ENCODE results near the gene AURKAIP1. TPM values are rescaled to one million over a fixed set of nuclear protein-coding genes. Genes with fewer than 3 reads are reported as not detected.

AURKAIP1 gene
- total and polyA plus RNA-seq, 9 donors = 6.0 to 94.0 (median 73.2) TPM

DNA sequence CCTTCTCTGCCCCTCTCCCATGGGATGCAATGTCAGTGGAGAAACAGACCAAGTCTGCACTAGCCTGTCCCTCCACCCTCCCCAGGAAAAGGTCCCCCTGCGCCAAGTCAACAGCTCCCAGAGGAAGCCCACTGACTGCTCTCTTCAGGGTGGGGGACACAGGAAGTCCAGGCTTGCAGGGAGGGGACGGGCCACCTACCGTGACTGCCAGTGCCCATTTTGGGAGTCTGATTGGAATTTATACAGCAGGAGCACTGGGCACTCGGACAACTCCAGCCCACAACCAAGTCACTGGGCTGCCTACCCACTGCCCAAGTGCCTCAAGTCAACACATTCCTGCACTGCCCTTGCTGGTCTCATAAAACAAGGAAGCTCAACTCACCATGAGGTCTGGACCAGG, 18.0 kb upstream of the AURKAIP1 start:
- Histone ChIP-seq H3K4me1 (ENCODE audit: insufficient read depth) (no peaks in the 10 kb centered on the region), H3K4me3 (no peak overlapping the region), H3K27ac (no peak overlapping the region), H3K36me3 (peaks cover 2% of the 10 kb centered on the region), H3K27me3 (no peaks in the 10 kb centered on the region), H3K9me3 (no peaks in the 10 kb centered on the region)
- intact Hi-C loops (cut with DNase I) = no loop called here
- no peak for TF ChIP-seq POLR2A (IDR thresholded peaks at IDR 0.05)
- TF ChIP-seq EP300 (IDR thresholded peaks at IDR 0.05) = no peak
- TF ChIP-seq, protein P1, sequence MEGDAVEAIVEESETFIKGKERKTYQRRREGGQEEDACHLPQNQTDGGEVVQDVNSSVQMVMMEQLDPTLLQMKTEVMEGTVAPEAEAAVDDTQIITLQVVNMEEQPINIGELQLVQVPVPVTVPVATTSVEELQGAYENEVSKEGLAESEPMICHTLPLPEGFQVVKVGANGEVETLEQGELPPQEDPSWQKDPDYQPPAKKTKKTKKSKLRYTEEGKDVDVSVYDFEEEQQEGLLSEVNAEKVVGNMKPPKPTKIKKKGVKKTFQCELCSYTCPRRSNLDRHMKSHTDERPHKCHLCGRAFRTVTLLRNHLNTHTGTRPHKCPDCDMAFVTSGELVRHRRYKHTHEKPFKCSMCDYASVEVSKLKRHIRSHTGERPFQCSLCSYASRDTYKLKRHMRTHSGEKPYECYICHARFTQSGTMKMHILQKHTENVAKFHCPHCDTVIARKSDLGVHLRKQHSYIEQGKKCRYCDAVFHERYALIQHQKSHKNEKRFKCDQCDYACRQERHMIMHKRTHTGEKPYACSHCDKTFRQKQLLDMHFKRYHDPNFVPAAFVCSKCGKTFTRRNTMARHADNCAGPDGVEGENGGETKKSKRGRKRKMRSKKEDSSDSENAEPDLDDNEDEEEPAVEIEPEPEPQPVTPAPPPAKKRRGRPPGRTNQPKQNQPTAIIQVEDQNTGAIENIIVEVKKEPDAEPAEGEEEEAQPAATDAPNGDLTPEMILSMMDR (IDR thresholded peaks at IDR 0.05) = no peak
- 87 to 94% (median 91%) methylated on average over 4 of the region's 4 CpGs for WGBS, 3 donors
- DNase-seq = no peak

DNA sequence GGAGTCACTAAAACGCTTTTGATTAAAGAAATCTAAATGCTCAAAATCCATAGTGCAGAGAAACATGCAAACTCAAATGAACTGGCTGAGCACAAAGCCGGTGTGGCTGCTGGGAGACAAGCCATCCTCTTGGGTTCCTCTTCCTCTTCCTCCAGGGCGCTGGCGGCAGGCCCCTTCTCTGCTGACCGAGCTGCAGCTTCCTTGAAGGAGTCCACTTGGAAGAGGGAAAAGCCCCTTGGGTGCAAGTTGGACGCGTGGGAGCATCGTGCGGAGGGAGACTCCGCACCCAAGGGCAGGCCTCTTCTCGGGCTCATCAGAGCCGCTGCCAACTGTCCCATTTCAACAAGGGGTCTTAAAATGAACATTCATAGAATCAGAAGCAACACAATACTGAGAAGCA, 16.2 kb upstream of the AURKAIP1 start:
- Histone ChIP-seq H3K27ac (no peak overlapping the region), H3K4me3 (no peak overlapping the region), H3K27me3 (no peaks in the 10 kb centered on the region), H3K4me1 (ENCODE audit: insufficient read depth) (no peaks in the 10 kb centered on the region), H3K9me3 (no peaks in the 10 kb centered on the region), H3K36me3 (peaks cover 2% of the 10 kb centered on the region)
- DNase-seq = no peak
- TF ChIP-seq, protein P1 (IDR thresholded peaks at IDR 0.05) = no peak
- no peak for TF ChIP-seq POLR2A (IDR thresholded peaks at IDR 0.05)
- no peak for TF ChIP-seq EP300 (IDR thresholded peaks at IDR 0.05)
- 80 to 86% (median 85%) methylated on average over 12 of the region's 12 CpGs for WGBS, 3 donors
- intact Hi-C loops (cut with DNase I) = no loop called here

DNA sequence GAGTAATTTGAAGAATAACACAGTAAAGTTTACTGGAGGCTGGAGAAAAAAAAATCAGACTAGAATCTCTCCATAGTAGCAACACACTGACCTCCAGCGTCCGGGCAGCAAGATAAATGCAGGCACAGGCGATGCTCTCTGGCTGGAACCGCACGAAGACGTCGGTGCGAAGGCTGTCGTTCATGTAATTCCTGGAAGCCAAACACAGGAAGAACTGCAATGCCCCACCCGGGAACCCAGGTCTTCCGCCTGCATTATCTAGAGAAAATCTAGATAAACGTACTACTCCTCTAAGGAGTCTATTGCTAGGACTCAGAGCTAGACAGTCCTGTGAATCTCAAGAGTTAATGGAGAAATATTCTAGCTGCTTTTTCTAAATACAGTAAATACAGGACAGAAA, 15.7 kb upstream of the AURKAIP1 start:
- intact Hi-C loops (cut with DNase I) = no loop called here
- TF ChIP-seq EP300 (IDR thresholded peaks at IDR 0.05) (no peak), POLR2A (IDR thresholded peaks at IDR 0.05) (no peak)
- TF ChIP-seq, protein P1 (IDR thresholded peaks at IDR 0.05) = no peak

DNA sequence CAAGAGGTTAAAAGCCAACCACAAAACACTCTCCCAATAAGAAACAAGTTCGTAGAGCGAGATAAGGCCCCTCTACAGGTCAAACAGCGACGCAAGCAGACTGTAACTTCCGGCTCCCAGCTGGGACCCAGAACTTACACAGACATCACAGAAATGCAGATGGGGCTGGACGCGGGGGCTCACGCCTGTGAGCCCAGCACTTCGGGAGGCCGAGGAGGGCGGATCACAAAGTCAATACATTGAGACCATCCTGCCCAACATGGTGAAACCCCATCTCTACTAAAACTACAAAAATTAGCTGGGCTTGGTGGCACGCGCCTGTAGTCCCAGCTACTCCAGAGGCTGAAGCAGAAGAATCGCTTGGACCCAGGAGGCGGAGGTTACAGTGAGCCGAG, 13.1 kb upstream of the AURKAIP1 start:
- H3K4me1 ChIP-seq (ENCODE audit: insufficient read depth) = no peaks in the 10 kb centered on the region
- no peak overlapping the region for H3K4me3 ChIP-seq
- no peak for DNase-seq
- peaks cover 2% of the 10 kb centered on the region for H3K36me3 ChIP-seq
- TF ChIP-seq EP300 (IDR thresholded peaks at IDR 0.05) = no peak
- TF ChIP-seq, protein P1 (IDR thresholded peaks at IDR 0.05) = no peak
- no peak for TF ChIP-seq POLR2A (IDR thresholded peaks at IDR 0.05)
- no peaks in the 10 kb centered on the region for H3K9me3 ChIP-seq
- H3K27me3 ChIP-seq = no peaks in the 10 kb centered on the region
- 91 to 96% (median 95%) methylated on average over 16 of the region's 16 CpGs for WGBS, 3 donors
- H3K27ac ChIP-seq = no peak overlapping the region
- intact Hi-C loops (cut with DNase I) = no loop called here

More for the DNA sequence above, 15.7 kb upstream of the AURKAIP1 start:
- Histone ChIP-seq H3K27ac (no peak overlapping the region), H3K4me1 (ENCODE audit: insufficient read depth) (no peaks in the 10 kb centered on the region), H3K4me3 (no peak overlapping the region), H3K36me3 (peaks cover 2% of the 10 kb centered on the region), H3K27me3 (no peaks in the 10 kb centered on the region), H3K9me3 (no peaks in the 10 kb centered on the region)
- DNase-seq = no peak
- 84 to 86% (median 85%) methylated on average over 12 of the region's 12 CpGs for WGBS, 3 donors

Measured in ovary (tissue), 9 donors.